PC-9 (cell line): ENCODE measurements around the gene NUPR1.

Experiments used
- CTCF ChIP-seq: fragments of 200-600 bp; sonication (generic); conservative IDR thresholded peaks from 2 replicates; pipeline ENCODE4 v1.6.1; 2017; ENCODE audit warnings: mixed run types, antibody characterized with exemption, mild to moderate bottlenecking, moderate library complexity
- EZH2 ChIP-seq: fragments of 200-600 bp; sonication (generic); IDR thresholded peaks from 2 replicates; pipeline ENCODE4 v1.8.0; 2017; ENCODE audit warnings: antibody characterized with exemption, low read depth

DNA sequence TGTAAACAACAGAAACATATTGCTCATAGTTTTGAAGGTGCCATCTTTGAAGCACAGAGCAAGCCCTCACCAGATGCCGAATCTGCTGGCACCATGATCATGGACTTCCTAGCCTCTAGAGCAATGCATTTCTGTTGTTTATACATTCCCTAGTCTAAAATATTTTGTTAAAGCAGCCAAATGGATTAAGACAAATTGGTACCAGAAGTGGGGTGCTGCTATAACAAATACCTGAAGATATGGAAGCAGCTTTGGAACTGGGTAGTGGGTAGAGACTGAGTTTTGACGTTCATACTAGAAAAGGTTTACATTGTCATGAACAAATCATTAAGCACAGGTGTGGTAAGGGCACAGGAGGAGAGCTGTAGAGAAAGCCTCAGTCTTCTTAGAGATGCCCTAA is 28.5 kb upstream of the NUPR1 start:
- TF ChIP-seq CTCF (no peak), EZH2 (no peak)
